Endothelial cell of umbilical vein (primary cell): ENCODE data around the gene ZDHHC9. TPM values are rescaled to one million over a fixed set of nuclear protein-coding genes. Genes with fewer than 3 reads are reported as not detected.

Source experiments
- BruUV-seq: library from RNA; stranded (reverse); fragments of 400-500 nt; replicated peaks from 2 replicates; lab custom pipeline; 2021; lab: Mats Ljungman, UMichigan
- CTCF ChIA-PET: fragments of 300-600, 350-600 bp; sonication (Branson Sonifier 250); formaldehyde crosslinking; loops from one replicate; lab custom pipeline; 2021; ENCODE audit warnings: antibody characterized with exemption, inconsistent platforms; lab: Charles Lee
- POLR2A ChIA-PET: fragments of 300-600, 350-600 bp; sonication (Branson Sonifier 250); formaldehyde crosslinking; loops from one replicate; lab custom pipeline; 2021; ENCODE audit warnings: antibody characterized with exemption, inconsistent platforms; lab: Charles Lee
- DNase-seq: peaks from one replicate; pipeline ENCODE4 v3.0.0-alpha.2; 2011; ENCODE audit warnings: low read depth, low spot score
- FAIRE-seq: peaks from 2 replicates; lab custom pipeline; 2011; peaks lifted over from hg19 to GRCh38; lab: Jason Lieb, UNC
- H2AFZ ChIP-seq: 2 replicates; pipeline ENCODE4 v1.6.0; 2012; ENCODE audit warnings: low read depth, low read length, control low read depth, inconsistent platforms
- H3K27ac ChIP-seq: 2 replicates; pipeline ENCODE4 v1.5.1; 2011; ENCODE audit warnings: low read depth, mild to moderate bottlenecking, control low read depth, low read length, moderate library complexity; ENCODE audit not compliant: insufficient read depth
- H3K27me3 ChIP-seq, 2 experiments: 2 replicates each; pipeline versions ENCODE4 v1.6.0 to v1.6.1; 2011; ENCODE audit warnings: low read length in 2 of 2, mixed read lengths in 1 of 2; ENCODE audit not compliant: control insufficient read depth in 2 of 2, insufficient read depth in 2 of 2
- H3K36me3 ChIP-seq, 2 experiments: 2 replicates in 1 of 2; 3 replicates in 1 of 2; pipeline ENCODE4 v1.5.1; 2011; ENCODE audit warnings: low read length in 2 of 2, mild to moderate bottlenecking in 1 of 2, moderate library complexity in 1 of 2; ENCODE audit not compliant: control insufficient read depth in 2 of 2, insufficient read depth in 2 of 2; ENCODE audit errors: extremely low read depth in 1 of 2
- H3K4me1 ChIP-seq: 3 replicates; pipeline ENCODE4 v1.5.1; 2011; ENCODE audit warnings: mild to moderate bottlenecking, low read length; ENCODE audit not compliant: control insufficient read depth, insufficient read depth; ENCODE audit errors: extremely low read depth
- H3K4me2 ChIP-seq: 2 replicates; pipeline ENCODE4 v1.6.1; 2011; ENCODE audit warnings: low read length, control low read depth, mixed read lengths; ENCODE audit not compliant: insufficient read depth
- H3K4me3 ChIP-seq, 3 experiments: fragments of 200-600 bp in 1 of 3; sonication (generic), shearing (Covaris generic) in 1 of 3; replicated peaks in 1 of 3; 2 replicates each; pipeline ENCODE4 v1.5.1; 2011 to 2016; ENCODE audit warnings: control low read depth in 3 of 3, low read length in 3 of 3, mild to moderate bottlenecking in 2 of 3, inconsistent platforms in 1 of 3, low read depth in 1 of 3, moderate library complexity in 1 of 3; ENCODE audit not compliant: insufficient read depth in 1 of 3
- H3K79me2 ChIP-seq: 2 replicates; pipeline ENCODE4 v1.6.0; 2012; ENCODE audit warnings: low read length, inconsistent platforms; ENCODE audit not compliant: control insufficient read depth, insufficient read depth
- H3K9ac ChIP-seq: replicated peaks from 2 replicates; pipeline ENCODE3; 2011; ENCODE audit warnings: low read length, control low read depth; ENCODE audit not compliant: insufficient read depth; ENCODE audit errors: extremely low read depth
- H3K9me1 ChIP-seq: replicated peaks from 3 replicates; pipeline ENCODE4 v1.6.0; 2011; ENCODE audit warnings: mild to moderate bottlenecking, low read length; ENCODE audit not compliant: control insufficient read depth, insufficient read depth; ENCODE audit errors: extremely low read depth
- H3K9me3 ChIP-seq: replicated peaks from 2 replicates; pipeline ENCODE4 v1.5.1; 2012; ENCODE audit warnings: low read length, inconsistent platforms; ENCODE audit not compliant: control insufficient read depth, insufficient read depth
- H4K20me1 ChIP-seq: replicated peaks from 2 replicates; pipeline ENCODE3; 2011; ENCODE audit warnings: mild to moderate bottlenecking, low read length; ENCODE audit not compliant: control insufficient read depth, insufficient read depth; ENCODE audit errors: extremely low read depth
- EZH2 ChIP-seq: IDR thresholded peaks from 2 replicates; pipeline ENCODE4 v1.6.1; 2012; ENCODE audit warnings: borderline replicate concordance, low read depth, mild to moderate bottlenecking, moderate library complexity, low read length, inconsistent platforms; ENCODE audit not compliant: severe bottlenecking
- FOS ChIP-seq: IDR thresholded peaks from 2 replicates; pipeline ENCODE4 v1.6.1; 2011; ENCODE audit warnings: mild to moderate bottlenecking, low read length, moderate library complexity, borderline replicate concordance; ENCODE audit not compliant: insufficient read depth
- GATA2 ChIP-seq: IDR thresholded peaks from 2 replicates; pipeline ENCODE4 v1.7.0; 2011; ENCODE audit warnings: low read depth, mild to moderate bottlenecking, moderate library complexity, mixed read lengths, low read length; ENCODE audit not compliant: insufficient read length, insufficient read depth
- JUN ChIP-seq: IDR thresholded peaks from 2 replicates; pipeline ENCODE4 v1.6.1; 2011; ENCODE audit warnings: borderline replicate concordance, low read depth; ENCODE audit not compliant: insufficient read length, insufficient read depth
- MYC ChIP-seq: IDR thresholded peaks from one replicate; pipeline ENCODE4 v1.6.1; 2011; ENCODE audit warnings: mild to moderate bottlenecking, low read depth, low read length
- POLR2A ChIP-seq: IDR thresholded peaks from 2 replicates; pipeline ENCODE4 v1.6.1; 2012; ENCODE audit warnings: low read depth, mild to moderate bottlenecking, control low read depth, low read length
- POLR2AphosphoS5 ChIP-seq: IDR thresholded peaks from 2 replicates; pipeline ENCODE4 v1.6.1; 2012; ENCODE audit warnings: low read depth, mild to moderate bottlenecking, control low read depth, low read length, moderate library complexity; ENCODE audit not compliant: insufficient read depth
- dilution Hi-C: fragments of 300-500 bp; cut with MboI; formaldehyde crosslinking; loops from one replicate; pipeline ENCODE4 v1.15.0; 2019; ENCODE audit warnings: low sequenced_read_pairs; ENCODE audit not compliant: extremely low pct_ligation_motif_present
- intact Hi-C: fragments of 100-400 bp; cut with micrococcal nuclease; formaldehyde crosslinking; loops from one replicate; pipeline ENCODE4 v1.10.0; 2022
- polyA plus RNA-seq, 4 experiments: library from polyadenylated mRNA; depleted of rRNA in 3 of 4; stranded (reverse) in 3 of 4; unstranded in 1 of 4; fragments of >200 nt; gene quantifications; 2 replicates each; pipeline versions ENCODE4 v1.2.1 to v1.2.3, GENCODE V29; 2011 to 2012; ENCODE audit warnings: missing spikeins in 1 of 4
- total RNA-seq: library from RNA; stranded (reverse); gene quantifications from 2 replicates; pipeline ENCODE4 v1.2.3, GENCODE V29; 2021
- TF ChIP-seq, protein P1 (sequence below): IDR thresholded peaks from 2 replicates; pipeline ENCODE4 v1.6.1; 2011; ENCODE audit not compliant: insufficient read depth, insufficient read length
- TF ChIP-seq, protein P2 (sequence below), 2 donors: IDR thresholded peaks; 1 replicate in 1 of 2; 2 replicates in 1 of 2; pipeline ENCODE4 v1.5.1; 2011; ENCODE audit warnings: low read length in 2 of 2, mild to moderate bottlenecking in 2 of 2, moderate library complexity in 2 of 2, control low read depth in 1 of 2, inconsistent platforms in 1 of 2, low read depth in 1 of 2; ENCODE audit not compliant: insufficient read depth in 1 of 2; ENCODE audit errors: extremely low read depth in 1 of 2

The ZDHHC9 gene
- total and polyA plus RNA-seq, 2 donors (not counting 3 experiments of a cell fraction or from before 2014, with no cell fraction given), result 27.4 to 33.6 TPM

DNA sequence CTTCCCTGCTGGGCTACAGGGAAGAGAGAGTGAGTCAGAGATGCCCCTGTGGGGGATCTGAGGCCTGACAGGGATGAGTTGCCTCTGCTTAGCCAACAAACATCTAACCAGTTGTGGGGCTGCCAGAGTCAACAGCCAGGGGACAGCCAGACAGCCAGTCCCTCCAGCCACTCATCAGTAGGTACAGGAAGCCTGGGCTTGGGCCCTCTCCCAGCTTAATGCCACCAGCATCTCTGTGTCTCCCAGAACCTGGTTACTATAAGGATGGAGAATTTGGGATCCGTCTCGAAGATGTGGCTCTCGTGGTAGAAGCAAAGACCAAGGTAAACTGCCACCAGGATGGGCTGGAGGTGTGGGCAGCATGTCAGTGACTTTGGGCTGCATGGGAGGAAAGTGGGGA, 81.2 kb downstream of the ZDHHC9 start:
- Histone ChIP-seq H3K27ac (no peak overlapping the region), H3K4me1 (no peaks in the 10 kb centered on the region), H3K36me3 (no peaks in the 10 kb centered on the region), H3K9ac (no peak overlapping the region), H3K4me3 (no peak overlapping the region), H4K20me1 (no peaks in the 10 kb centered on the region), H3K9me1 (no peaks in the 10 kb centered on the region), H3K9me3 (no peaks in the 10 kb centered on the region), H3K79me2 (no peaks in the 10 kb centered on the region), H2AFZ (no peak overlapping the region), H3K27me3 (no peaks in the 10 kb centered on the region), H3K4me2 (no peak overlapping the region)
- intact Hi-C loops, result no loop called here
- ChIA-PET CTCF (no interaction called here), POLR2A (no interaction called here)
- no peak for DNase-seq
- no peak for FAIRE-seq
- TF ChIP-seq GATA2 (no peak), EZH2 (no peak), POLR2A (no peak), JUN (no peak), POLR2AphosphoS5 (no peak), MYC (no peak), FOS (no peak)
- TF ChIP-seq, protein P1, sequence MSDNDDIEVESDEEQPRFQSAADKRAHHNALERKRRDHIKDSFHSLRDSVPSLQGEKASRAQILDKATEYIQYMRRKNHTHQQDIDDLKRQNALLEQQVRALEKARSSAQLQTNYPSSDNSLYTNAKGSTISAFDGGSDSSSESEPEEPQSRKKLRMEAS, result no peak
- TF ChIP-seq, protein P2, sequence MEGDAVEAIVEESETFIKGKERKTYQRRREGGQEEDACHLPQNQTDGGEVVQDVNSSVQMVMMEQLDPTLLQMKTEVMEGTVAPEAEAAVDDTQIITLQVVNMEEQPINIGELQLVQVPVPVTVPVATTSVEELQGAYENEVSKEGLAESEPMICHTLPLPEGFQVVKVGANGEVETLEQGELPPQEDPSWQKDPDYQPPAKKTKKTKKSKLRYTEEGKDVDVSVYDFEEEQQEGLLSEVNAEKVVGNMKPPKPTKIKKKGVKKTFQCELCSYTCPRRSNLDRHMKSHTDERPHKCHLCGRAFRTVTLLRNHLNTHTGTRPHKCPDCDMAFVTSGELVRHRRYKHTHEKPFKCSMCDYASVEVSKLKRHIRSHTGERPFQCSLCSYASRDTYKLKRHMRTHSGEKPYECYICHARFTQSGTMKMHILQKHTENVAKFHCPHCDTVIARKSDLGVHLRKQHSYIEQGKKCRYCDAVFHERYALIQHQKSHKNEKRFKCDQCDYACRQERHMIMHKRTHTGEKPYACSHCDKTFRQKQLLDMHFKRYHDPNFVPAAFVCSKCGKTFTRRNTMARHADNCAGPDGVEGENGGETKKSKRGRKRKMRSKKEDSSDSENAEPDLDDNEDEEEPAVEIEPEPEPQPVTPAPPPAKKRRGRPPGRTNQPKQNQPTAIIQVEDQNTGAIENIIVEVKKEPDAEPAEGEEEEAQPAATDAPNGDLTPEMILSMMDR (IDR thresholded peaks at IDR 0.05; ENCODE audit: extremely low read depth in 1 of 2, insufficient read depth in 1 of 2, low read depth in 1 of 2, low read length in 2 of 2), result no peak
- BruUV-seq, result no TSS peak
- dilution Hi-C loops, result no loop called here
